ENCODE results near the gene SELENOT. TPM values are rescaled to one million over a fixed set of nuclear protein-coding genes. Genes with fewer than 3 reads are reported as not detected.

The SELENOT gene
- polyA plus RNA-seq, 1 of the 3 experiments (the other 2 are of a cell fraction), result 143 TPM

GRCh38 chr3:150555859-150556436 is 47.2 kb upstream of the SELENOT start (continued):
- TF ChIP-seq RFX5 (IDR thresholded peaks at IDR 0.05; ENCODE audit: low read length) (no peak), CHD2 (IDR thresholded peaks at IDR 0.05; ENCODE audit: low read length, partially characterized antibody) (no peak), MAX (IDR thresholded peaks at IDR 0.05; ENCODE audit: low read depth) (no peak), SIN3A (IDR thresholded peaks at IDR 0.05; ENCODE audit: borderline replicate concordance, low read depth, low read length) (no peak), YY1 (IDR thresholded peaks at IDR 0.05; ENCODE audit: low read depth) (no peak), NFIC (IDR thresholded peaks at IDR 0.05; ENCODE audit: borderline replicate concordance) (no peak)

- no peak overlapping the region for H3K4me3 ChIP-seq (ENCODE audit: low read depth in 2 of 2, low read length in 1 of 2)
- DNase-seq, result no peak
- peaks cover 7% of the 10 kb centered on the region for H3F3A ChIP-seq (replicated peaks; ENCODE audit: insufficient read depth)
- H4K20me1 ChIP-seq (ENCODE audit: insufficient read depth), result no peaks in the 10 kb centered on the region
- no peak overlapping the region for H3K27ac ChIP-seq (ENCODE audit: low read depth in 2 of 2, low read length in 1 of 2)
- peaks cover 42 to 77% of the 10 kb centered on the region in 2 experiments for H3K36me3 ChIP-seq (replicated peaks in 1 of 2; ENCODE audit: control insufficient read depth in 1 of 2, insufficient read depth in 2 of 2, low read length in 1 of 2)
- no peaks in the 10 kb centered on the region for H3K9me3 ChIP-seq
- H3K4me1 ChIP-seq (ENCODE audit: control insufficient read depth in 1 of 2, insufficient read depth in 2 of 2, low read depth in 1 of 2, low read length in 1 of 2), result no peaks in the 10 kb centered on the region; a peak in 1 of 4 replicates
- no peaks in the 10 kb centered on the region for H3K9me2 ChIP-seq
- H2AFZ ChIP-seq (ENCODE audit: low read depth), result no peak overlapping the region
- H3K27me3 ChIP-seq (ENCODE audit: insufficient read depth), result no peaks in the 10 kb centered on the region
- 89% methylated on average over 2 of the region's 2 CpGs for WGBS (ENCODE audit: low lambda C conversion rate)
- H3K79me2 ChIP-seq (ENCODE audit: insufficient read depth), result peaks cover 87% of the 10 kb centered on the region
- CTCF ChIA-PET, result interaction anchor here (0.8 to 1.5 kb wide), 3 partner anchors 11 to 164 kb away, joined by 3 to 5 read pairs (median 4); no protein-coding TSS in a partner anchor
- POLR2A ChIA-PET, result no interaction called here
- H3K9ac ChIP-seq, result no peak overlapping the region
- no peak overlapping the region for H3K4me2 ChIP-seq
- no peak for TF ChIP-seq USF1 (IDR thresholded peaks at IDR 0.05; ENCODE audit: borderline replicate concordance, low read depth)
- TF ChIP-seq MEF2A (IDR thresholded peaks at IDR 0.05; ENCODE audit: borderline replicate concordance, low read depth), result no peak
- no peak for TF ChIP-seq GABPA (IDR thresholded peaks at IDR 0.05; ENCODE audit: low read depth)
- no peak for TF ChIP-seq PBX3 (IDR thresholded peaks at IDR 0.05)
- no peak for TF ChIP-seq RCOR1 (IDR thresholded peaks at IDR 0.05; ENCODE audit: low read length)
- no peak for TF ChIP-seq RXRA (IDR thresholded peaks at IDR 0.05; ENCODE audit: borderline replicate concordance, low read depth)
- TF ChIP-seq MXI1 (IDR thresholded peaks at IDR 0.05; ENCODE audit: low read depth, low read length), result no peak
- no peak for TF ChIP-seq YY1 (IDR thresholded peaks at IDR 0.05; ENCODE audit: low read depth)
- no peak for TF ChIP-seq USF2 (IDR thresholded peaks at IDR 0.05; ENCODE audit: borderline replicate concordance, low read depth, low read length)
- TF ChIP-seq FOSL2 (IDR thresholded peaks at IDR 0.05; ENCODE audit: borderline replicate concordance, low read depth), result no peak
- TF ChIP-seq IRF3 (IDR thresholded peaks at IDR 0.05; ENCODE audit: low read depth, low read length), result no peak
- TF ChIP-seq REST (IDR thresholded peaks at IDR 0.05; ENCODE audit: low read depth, low read length), result no peak
- TF ChIP-seq JUND (IDR thresholded peaks at IDR 0.05), result no peak
- no peak for TF ChIP-seq TAF1 (IDR thresholded peaks at IDR 0.05; ENCODE audit: borderline replicate concordance, low read depth, low read length)
- no peak for TF ChIP-seq CHD2 (IDR thresholded peaks at IDR 0.05; ENCODE audit: low read length, partially characterized antibody)
- no peak for TF ChIP-seq GATA2 (CRISPR knock-in tag; IDR thresholded peaks at IDR 0.05)
- no peak for TF ChIP-seq SIN3A (IDR thresholded peaks at IDR 0.05; ENCODE audit: borderline replicate concordance, low read depth, low read length)
- TF ChIP-seq MAX (IDR thresholded peaks at IDR 0.05; ENCODE audit: low read depth), result no peak
These were observed 46.3 kb upstream of the SELENOT start for GRCh38 chr3:150556792-150557191.

Data from SK-N-SH (cell line).